ENCODE data around the gene CHST1.

Gene CHST1

DNA sequence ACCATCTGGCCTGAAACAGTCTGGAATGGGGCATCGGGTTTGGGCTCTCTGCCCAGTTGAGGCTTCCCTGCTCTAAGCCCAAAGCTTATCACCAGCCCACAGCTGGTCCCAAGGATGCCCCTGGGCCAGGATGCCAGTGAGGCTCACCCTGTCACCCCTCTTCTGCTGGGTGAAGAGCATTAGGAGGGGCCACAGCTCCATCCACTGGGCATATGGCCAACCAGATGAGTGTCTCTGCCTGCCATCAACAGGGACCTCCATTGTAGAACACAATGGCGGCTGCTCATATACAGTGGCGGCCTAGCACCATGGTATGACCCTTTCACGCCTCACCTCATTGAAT, 5.6 kb downstream of the CHST1 start:
- DNase-seq: no peak

DNA sequence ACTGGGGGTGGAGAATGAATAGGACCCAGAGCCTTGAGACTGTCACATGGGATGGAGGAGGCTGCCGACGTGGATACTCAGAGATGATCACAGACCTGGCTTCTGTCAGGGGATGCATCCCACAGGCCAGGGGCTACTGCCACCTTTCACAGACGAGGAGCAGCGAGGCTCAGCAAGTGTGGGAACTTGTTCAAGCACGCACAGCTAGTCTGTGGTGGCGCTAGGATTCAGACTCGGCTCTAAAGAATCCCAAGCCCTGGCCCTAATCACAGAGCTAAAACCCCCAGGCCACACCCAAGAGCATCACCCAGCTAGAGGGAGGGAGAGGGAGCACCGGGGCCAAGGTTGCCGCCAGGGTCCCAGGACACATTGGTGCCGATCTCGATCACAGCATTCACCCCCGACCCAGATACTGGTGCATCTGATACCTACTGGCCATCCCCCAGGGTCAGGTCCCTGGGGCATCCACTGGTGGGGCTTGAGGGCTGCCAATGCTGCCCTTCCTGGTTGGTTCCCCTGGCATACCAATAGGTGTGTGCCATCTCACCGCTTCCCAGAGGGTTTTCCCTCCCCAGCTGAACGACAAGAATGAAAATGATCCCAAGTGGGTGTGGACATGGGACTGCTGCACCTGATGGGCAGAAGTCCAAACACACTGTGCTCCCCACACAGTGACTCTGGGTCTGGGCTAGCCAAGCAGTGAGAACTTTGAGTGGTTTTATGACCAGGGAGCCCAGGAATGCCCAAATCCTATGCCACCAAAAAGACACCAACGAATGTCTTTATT, 6.2 kb downstream of the CHST1 start:
- DNase-seq: peak; percentile 16

DNA sequence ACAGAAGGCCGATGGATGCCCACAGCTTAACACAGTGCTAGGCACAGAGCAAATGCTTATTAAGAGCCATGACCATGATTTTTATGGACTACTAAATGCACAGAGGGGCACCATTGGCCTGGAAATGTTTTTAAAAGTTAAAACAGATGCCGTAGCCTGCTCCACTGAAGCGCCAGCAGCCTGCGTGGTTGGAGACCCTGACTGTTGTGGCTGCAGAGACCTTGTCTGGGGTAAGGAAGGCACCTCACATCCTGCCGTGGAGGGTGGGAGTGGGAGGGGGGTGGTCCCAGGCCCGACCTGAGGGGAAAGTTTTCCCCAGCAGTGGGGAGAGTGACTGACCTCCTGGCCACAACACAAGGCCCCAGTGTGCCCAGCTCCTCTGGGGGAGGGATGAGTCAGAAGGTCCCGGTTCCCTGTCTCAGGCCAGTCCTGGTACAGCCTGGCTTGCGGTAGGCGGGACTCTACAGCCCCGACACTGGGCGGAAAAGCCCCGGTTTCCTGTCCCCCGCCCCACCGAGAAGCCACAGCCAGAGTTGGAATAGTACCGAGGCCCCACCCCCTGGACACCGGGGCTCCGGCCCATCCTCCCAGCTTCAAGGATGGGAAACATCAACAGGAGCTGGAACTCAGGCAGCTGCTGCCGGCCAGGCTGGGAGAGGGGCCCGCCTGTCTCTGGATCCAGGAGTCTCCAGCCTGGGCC, 7.0 kb downstream of the CHST1 start:
- peak; percentile 79 for DNase-seq

DNA sequence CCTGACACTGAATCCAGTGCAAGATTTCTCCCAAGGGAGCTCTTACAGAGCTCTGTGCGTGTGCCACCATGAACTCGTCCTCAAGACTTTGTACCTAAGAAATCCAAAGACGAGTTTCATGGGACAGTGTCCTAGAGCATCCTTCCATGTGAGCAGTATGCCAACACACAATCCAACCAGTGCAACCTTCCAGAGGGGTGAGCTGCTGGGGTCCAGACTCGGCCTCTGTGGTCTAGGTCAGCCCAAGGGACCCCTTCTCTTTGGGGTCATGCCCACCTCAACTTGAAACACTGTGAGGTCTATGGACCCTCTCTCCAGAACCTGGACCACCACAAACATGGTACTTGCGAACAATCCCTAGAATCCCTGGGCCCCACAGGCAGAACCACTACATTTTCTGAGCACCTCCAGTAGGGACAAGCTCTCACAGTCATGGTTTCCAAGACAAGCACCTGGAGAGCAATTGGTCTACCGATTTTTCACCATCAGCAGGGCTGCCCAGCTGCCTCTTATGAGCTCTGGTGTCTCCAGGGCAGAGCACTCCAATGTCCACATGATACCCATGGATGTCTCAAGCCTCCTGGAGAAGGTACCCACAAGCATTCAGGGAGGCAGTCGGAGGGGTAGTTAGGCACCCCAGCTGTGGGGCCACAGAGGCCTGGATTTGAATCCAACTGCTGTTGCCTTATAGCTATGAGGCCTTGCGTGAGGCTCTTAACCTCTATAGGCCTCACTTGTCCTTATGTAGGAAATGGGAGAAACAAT, 7.7 kb downstream of the CHST1 start:
- DNase-seq: no peak

DNA sequence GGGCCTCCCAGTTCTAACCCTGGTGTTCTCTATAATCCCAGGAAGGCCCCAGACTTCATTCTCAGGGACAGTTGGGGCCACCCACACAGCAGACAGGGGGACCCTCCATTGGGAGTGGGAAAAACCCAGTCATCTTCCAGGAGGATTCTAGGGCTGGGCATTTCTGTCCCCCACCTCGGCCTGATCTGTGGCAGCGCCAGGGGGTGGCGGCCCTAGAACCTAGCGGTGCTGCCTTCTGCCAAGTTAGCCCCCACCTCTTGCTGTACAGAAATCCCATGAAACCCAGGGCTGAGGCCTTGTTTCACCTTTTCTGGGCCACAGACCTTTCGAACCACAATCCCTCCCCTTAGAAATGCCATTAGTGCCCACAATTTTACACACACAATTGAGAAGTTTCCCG, 9.6 kb downstream of the CHST1 start:
- no peak for DNase-seq

DNA sequence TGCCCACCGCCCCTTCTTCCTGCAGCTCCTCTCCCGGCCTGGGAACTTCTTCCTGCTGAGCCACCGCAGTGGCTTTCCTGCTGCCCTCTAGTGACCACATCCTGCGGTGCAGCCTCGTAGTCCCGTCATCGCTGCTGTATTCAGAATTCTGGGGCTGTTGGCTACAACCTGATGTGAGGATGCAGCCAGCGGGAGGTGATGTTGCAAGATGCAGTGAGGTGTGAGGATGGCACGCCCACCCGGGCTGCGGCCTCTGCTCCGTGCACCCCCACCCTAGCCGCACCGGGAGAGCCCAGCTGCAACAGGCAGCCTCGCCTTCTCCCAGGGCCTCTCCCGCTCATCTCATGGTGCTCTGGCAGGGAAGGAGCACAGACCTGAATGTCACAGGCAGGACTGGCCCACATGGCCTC, 10.1 kb downstream of the CHST1 start:
- peak; percentile 57 for DNase-seq

DNA sequence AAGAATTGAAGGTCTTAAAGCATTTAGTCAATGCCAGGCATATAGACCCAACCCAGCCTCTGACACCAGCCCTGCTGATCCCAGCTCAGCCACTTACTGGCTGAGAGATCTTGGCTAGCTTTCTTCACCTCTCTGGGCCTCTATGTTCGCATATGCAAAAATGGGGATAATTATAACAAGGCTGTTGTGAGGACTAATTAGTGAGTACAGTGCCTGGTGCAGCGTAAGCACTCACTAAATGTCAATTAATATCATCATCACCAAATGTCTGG, 10.5 kb downstream of the CHST1 start:
- no peak for DNase-seq

DNA sequence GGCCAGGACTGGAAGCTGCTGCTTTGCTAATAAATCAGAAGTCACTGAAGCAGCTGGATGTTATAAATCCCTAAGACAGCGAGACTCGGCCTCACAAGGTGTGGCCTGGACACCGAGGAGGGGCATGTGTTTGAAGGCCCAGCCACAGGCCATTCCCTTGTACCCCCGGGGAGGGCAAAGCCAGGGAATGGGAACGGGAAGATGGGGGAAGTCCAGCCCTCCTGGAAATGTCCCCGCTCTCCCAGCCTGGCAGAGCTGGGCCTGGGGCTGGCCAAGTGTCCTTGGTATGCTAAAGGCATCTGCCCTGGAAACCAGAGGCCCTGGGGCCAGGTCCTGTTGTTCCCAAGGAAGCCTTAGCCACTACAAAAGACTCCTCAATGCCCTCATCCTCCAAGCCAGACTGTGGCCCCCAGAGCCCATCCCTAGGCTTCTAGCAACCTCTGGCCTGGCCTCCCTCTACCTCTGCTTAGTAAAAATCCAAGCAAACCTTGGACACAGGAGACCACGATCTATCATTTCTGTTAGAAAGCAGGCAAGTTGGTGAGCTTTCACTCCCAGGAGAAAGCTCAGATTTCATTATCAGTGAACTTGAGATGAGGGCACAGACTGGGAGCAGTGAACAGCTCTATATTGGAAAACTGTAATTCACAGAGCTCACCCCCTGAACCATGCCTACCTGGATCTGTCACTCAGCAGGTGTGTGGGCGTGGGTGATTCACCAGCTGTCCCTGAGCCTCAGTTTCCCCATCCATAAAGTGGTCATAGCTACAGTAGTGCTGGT, 11.0 kb downstream of the CHST1 start:
- DNase-seq: no peak

DNA sequence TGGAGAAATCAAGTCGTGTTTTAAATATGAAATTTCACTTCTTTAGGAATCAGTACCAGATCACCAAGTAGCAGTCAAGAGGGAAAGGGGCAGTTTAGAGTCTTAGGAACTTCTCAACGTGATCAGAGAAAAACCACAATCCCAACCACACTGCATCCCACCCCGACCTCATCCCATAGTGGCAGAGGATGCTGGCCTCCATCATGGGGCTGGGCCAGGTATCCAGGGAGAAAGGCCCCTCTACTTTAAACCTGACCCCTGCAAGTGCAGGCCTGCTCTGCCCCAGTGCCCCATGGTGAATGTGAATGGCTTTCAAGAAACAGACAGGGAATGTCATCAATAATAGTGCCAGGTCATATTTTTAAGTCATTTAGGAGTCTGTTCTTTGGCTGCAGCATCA, 12.1 kb downstream of the CHST1 start:
- DNase-seq: no peak

DNA sequence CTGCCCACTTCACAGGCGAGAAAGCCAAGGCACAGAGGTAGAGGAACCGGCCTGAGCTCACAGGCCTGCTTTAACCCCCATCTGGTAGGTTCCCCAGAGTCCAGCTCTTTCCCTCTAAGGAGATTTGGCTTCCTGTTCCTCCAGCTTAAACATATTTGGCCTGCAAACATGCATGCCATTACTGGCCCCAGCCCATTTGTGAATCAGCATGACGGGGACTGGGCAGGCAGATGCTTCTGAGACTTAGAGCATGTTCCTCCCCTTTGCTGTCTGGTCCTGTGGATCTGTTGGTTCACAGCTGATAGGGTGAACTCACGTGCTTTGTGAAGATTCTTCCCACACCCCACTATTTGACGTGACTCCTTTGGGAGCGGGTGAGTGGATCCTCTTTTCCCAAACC, 12.6 kb downstream of the CHST1 start:
- peak; percentile 61 for DNase-seq

DNA sequence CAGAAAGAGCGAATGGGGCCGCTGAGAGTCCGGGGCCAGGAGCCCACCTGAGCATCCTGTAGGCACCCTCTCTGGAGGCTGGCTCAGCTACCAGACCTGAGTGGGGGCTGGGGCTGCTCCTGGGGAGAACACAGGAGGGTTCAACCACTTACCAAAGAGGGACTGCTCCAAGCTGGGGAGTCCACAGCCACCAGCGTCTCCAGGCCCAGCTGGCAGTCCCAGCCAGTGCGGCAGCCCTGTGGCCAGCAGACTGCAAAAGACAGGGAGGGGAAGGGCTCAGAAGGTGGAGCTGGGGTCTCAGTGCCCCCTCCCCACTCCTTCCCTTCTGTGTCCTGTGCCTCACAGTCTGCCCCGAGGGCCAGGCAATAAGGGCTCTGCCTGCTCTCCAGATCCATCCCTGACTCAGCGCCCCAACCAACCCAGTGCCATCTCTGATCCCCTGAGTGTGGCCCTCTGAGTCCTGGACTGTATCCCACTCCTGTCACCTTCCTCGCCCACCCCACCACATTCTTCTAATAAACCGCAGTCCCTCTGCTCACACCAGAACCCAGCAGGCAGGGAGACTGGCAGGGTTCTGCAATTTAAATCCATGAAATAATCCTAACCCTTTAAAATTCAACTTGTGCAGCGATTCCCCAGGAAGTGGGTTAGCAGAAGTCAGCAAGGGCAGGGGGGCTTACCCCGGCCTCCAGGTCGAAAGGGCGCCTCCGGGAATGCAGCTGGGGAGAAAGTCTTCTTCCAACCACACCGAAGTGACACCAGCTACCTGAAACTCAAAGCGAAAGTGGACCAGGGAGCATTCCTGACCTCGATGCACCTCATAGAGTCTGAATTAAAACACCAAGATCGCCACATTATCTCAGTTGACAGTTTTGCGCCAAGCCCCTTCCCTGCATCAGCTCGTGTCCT, 13.3 kb downstream of the CHST1 start:
- DNase-seq: no peak

DNA sequence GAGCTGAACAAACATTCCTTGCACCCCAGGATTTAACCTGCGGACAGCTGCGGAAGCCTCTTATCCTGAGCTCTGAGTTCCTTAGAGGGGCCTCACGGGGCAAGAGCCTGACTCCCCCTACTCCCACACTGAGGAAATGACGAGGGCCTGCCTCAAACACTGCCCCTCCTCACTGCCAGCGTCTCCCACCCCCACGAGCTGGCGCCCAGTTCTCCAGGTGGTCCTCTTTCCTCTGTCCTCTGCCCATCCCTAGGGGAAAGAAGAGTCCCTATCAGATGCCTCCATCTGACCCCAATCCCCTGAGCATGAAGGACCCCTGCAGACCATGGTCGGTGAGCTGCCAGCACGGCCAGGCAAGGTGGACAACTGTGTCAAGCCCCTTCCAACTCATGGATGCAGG, 14.3 kb downstream of the CHST1 start:
- DNase-seq: no peak

DNA sequence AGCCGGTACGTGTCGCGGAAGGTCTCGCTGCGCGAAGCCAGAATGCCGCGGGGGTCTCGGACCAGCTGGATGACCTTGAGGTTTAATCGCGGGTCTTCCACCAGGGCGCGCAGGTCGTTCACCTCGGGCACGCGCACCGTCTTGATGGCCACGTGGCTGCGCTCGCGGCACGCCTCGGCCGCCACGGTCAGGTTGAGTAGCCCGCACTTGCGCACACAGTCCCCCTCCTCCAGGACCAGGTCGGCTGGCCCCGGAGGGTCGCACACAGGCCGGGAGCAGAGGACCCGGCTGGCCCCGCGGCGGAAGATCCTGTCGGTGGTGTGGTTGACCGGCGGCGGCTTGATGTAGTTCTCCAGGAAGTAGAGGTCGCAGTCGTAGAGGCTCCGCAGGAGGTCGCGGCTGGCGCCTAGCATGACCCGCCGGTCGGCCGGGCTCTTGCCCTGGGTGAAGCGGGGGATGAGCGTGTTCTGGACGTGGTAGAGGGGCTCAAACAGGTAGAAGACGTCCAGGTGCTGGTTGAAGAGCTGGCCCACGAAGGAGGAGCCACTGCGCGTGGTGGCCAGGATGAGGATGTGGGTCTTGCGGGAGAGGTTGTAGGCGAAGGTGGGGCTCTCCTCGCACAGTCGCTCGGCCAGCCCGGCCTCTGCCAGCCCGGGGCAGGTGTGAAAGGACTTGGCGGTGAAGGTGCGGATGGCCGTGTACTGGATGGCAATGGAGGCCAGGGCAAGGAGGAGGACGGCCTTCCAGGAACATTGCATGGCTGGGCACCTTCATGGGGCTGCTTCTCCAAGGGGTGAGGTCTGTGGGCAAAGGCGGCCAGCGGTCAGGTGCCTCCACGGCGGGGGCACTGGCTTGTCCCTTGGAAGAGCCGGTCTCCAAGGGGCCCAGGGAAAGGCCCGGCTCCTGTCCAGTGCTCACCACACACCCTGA, 15.0 kb downstream of the CHST1 start:
- no peak for DNase-seq

DNA sequence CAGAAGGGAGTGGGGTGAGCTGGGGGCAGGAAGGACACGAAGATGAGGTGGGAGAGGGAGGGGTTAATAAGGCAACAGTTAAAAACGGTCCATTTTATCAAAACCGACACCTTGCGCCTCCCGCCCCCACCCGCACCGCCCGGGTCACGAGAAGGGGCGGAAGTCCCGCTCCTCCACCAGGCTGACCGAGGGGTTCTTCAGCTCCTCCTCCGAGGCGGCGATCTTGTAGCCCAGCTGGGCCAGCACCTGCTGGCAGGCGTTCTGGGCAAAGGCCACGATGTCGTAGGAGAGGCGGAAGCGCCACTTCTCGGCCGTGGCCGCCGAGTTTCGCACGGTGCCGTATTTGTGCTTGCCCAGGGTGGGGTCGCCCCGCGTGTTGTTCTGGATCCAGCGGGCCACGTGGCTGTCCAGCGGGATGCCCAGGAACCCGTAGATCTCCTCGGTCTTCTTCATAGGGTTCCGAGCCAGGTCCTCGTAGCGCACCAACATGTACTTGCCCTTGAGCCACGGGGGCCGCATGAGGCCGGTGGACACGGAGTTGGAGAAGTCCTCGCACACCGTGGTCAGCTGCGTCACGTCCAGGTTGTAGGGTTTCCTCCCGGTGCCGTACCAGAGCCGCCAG, 15.8 kb downstream of the CHST1 start:
- DNase-seq: no peak

DNA sequence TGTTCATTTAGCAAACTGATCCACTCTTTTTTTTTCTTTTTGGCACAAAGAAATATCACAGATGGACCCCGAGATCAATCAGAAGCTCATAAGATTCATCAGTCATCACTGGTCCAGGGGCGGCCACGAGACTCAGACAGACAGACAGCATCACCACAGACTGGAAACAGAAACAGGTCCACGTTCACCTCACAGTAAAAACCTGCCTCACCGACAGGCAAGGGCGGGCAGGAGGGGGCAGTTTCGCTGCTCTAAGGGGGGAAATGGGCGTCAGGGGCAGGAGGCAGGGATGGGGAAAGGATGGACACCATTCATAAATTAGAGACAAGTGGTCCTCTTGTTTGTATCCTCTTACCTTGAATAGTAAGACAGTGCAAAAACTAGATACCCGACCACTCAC, 16.5 kb downstream of the CHST1 start:
- no peak for DNase-seq

DNA sequence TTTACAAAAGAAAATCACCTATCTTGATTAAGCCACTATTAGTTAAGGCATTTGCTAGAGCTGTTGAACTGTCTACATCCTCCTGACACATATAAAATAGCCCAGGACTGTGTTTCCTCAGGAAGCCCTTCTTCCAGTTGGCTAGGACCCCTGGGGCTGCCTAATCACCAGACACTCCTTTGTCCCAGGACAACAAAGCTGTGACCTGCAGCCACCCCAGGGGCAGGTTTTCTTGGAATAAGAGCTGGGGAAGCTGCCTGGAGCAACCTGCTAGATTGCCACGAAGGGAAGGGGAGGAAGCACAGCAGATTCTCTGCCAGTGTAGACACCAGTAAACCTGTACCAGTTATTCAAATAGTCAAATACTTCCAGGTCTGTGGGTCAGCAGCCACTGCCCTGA, 17.6 kb downstream of the CHST1 start:
- DNase-seq: no peak

DNA sequence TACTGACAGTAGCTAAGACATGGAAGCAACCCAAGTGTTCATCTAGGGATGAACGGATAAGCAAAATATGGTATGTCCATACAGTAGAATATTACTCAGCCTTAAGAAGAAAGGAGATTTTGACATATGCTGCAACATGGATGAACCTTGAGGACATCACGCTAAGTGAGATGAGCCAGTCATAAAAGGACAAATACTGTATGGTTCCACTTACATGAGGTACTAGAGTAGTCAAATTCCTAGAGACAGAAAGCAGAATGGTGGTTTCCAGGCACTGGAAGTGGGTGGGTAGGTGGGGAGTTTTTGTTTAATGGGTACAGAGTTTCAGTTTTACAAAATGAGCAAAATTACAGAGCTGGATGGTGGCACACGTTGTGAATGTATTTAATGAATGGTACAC, 18.1 kb downstream of the CHST1 start:
- no peak for DNase-seq

DNA sequence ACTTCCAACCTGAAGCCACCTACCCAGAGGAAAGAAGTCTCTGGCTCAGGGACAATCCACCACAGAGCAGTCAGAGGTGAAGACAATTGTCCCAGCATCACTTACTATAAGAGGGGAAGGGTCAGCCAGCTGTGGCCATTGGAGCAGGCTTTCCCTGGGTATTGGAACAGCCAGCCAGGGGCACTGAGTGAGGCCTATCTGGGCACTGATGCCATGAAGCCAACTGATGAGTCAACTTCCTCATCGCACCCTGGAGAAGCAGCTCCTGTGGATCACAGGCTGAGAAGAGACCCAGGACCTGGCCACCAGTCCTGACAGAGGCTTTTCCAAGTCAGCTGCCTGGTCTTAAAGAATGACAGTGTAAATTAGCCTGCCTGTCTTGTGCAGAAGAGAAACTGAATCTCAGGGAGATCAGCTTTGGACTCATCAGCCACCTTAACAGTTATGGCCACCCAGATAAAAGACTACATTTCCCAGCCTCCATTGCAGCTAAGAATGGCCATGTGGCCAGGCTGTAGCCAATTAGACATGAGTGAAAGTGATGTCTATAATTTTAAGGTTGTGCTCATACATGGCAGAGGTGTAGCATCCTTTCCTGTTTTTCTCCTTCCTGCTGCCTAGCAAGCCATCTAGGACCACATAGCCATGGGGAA, 19.0 kb downstream of the CHST1 start:
- peak; percentile 27 for DNase-seq

DNA sequence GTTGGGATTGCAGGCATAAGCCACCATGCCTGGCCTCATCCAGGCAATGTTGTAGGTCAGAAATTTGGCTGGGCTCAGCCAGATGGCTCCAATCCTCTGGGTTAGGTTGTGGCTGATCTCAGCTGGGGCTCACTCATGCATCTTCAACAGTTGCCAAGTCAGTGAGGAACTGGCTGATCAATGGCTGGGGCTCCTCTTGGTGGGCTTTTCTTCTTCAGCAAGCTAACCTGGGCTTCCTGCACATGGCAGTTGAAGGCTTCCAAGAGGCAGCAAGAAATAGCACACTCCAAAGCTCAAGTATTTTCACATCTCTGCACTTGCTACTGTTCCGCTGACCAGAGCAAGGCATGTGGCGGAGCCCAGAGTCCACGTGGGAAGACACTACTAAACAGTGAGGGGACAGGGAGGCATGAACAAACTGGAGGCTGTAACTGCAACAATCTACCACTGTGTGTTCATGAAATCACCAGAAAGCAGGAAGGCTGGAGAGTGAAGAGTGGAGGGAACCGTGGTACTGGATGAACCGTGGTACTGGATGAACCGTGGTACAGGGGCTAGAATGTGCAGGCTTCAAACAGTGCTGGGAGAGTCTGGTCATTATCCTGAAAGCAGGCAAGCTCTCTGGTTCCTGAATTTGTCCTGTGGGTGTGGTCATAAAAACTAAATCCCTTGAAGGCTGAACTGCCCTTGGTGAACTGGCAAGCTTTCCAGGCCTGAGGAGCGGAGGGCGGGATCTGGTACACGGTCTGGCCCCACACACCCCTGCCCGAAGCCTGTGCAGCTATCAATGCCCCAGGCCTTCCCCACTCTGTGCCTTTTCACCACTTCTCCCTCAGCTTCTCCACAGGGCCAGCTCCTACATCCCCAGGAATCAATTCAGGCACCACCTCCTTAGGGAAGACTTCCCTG, 20.2 kb downstream of the CHST1 start:
- no peak for DNase-seq

All from fibroblast of skin of back (primary cell).